C4-2B (cell line): ENCODE results near the gene EXOG.

Source experiments
- H3K27ac ChIP-seq: fragments of 450-650 bp; 2 replicates; pipeline ENCODE4 v1.5.1; 2017
- CTCF ChIP-seq: fragments of 450-650 bp; conservative IDR thresholded peaks from 2 replicates; pipeline ENCODE4 v1.5.1; 2017; ENCODE audit warnings: mild to moderate bottlenecking
- ZFX ChIP-seq: fragments of 450-650 bp; IDR thresholded peaks from 2 replicates; pipeline ENCODE4 v1.6.1; 2017

The EXOG gene

GRCh38 chr3:38554127-38554827 lies 58.1 kb downstream of the EXOG start:
- TF ChIP-seq ZFX (no peak), CTCF (no peak)
- no peak overlapping the region for H3K27ac ChIP-seq

- TF ChIP-seq CTCF (no peak), ZFX (no peak)
- no peak overlapping the region for H3K27ac ChIP-seq
Measured at GRCh38 chr3:38555149-38555840, 59.2 kb downstream of the EXOG start.

- no peak for TF ChIP-seq CTCF
- no peak for TF ChIP-seq ZFX
Measured at GRCh38 chr3:38555926-38556325, 59.8 kb downstream of the EXOG start.

GRCh38 chr3:38556640-38557358 lies 60.7 kb downstream of the EXOG start:
- H3K27ac ChIP-seq = no peak overlapping the region
- no peak for TF ChIP-seq CTCF
- TF ChIP-seq ZFX = no peak

More at GRCh38 chr3:38555926-38556325, 59.8 kb downstream of the EXOG start:
- H3K27ac ChIP-seq = no peak overlapping the region

GRCh38 chr3:38558864-38559263 lies 62.7 kb downstream of the EXOG start:
- no peak for TF ChIP-seq ZFX
- TF ChIP-seq CTCF = no peak

GRCh38 chr3:38560284-38560683 lies 64.1 kb downstream of the EXOG start:
- H3K27ac ChIP-seq = no peak overlapping the region
- TF ChIP-seq CTCF (no peak; the same call in 1 of the 2 replicates), ZFX (no peak)

More at GRCh38 chr3:38558864-38559263, 62.7 kb downstream of the EXOG start:
- no peak overlapping the region for H3K27ac ChIP-seq
